ENCODE data around the gene PDP2.
A peak's percentile ranks its signal among the peaks of the same experiment; 100 is the strongest.
"Not testable (repeated sequence)": the region's sequence is repeated elsewhere in the genome, so short reads cannot be mapped to it uniquely, and the experiment has no call there.

PDP2 gene

DNA sequence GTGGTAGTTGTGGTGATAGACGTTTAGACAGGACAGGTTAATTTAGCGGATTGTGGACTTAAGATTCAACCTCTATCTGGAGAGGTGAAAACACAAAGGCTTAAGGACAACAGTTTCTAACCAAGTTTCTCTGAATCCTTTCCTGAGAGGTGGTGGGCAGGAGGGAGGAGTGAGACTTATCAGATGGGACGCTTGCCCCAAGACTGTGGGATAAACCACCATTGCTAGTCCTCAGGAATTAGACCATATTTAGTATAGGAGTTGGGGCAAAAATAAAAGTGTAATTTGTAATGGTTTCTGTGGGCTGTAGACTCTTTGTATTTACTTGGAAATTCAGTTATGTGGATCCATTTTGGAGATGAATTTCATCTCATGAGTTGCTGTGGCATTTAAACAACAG, 6.6 kb downstream of the PDP2 start:
- no peak for DNase-seq

DNA sequence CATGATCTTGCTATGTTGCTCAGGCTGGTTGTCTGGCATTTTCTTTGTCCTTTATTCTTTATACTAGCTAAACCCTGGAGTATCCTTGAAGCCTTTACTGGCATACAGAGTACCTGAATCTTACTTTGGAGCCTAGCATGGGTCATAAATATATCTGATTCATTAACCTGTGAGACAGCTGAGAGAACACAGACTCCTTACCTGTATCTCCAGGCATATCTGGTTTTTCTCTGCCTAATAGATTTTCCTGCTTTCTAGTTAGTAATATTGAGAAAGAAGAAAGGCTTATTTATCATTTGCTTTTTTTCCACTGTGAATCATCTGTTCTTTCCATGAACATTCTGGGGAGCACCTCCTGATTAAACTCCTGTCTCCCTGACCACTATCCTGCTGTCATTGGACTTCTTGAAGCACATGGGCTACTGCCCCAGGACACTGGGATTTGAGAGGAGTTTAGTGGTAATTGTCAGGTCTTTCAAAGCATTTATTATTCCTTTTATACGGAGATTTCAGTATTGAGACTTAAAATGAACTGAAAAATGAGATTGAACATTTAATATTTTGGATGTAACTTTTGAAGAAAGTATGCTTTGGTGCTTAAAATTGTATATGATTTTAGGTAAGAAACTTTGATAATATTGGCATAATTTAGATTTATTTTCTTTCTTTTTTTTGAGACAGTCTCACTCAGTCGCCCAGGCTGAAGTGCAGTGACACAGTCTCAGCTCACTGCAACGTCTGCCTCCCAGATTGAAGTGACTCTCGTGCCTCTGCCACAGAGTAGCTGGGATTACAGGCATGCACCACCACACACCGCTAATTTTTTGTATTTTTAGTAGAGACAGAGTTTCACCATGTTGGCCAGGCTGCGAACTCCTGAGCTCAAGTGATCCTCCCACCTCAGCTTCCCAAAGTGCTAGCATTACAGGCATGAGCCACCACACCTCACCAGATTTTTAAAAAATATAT, 8.6 kb downstream of the PDP2 start:
- no peak for DNase-seq

DNA sequence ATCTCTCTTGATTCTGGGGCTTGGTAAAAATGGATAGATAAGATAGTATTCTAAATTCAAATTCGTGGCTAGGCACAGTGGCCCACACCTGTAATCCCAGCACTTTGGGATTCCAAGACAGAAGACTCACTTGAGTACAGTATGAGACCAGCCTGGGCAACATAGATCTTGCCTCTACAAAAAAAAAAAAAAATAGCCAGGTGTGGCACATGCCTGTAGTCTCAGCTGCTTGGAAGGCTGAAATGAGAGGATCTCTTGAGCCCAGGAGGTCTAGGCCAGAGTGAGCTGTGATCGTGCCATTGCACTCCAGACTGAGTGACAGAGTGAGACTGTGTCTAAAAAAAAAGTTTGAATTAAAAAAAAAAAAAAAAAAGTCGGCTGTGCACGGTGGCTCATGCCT, 9.3 kb downstream of the PDP2 start:
- no peak for DNase-seq

DNA sequence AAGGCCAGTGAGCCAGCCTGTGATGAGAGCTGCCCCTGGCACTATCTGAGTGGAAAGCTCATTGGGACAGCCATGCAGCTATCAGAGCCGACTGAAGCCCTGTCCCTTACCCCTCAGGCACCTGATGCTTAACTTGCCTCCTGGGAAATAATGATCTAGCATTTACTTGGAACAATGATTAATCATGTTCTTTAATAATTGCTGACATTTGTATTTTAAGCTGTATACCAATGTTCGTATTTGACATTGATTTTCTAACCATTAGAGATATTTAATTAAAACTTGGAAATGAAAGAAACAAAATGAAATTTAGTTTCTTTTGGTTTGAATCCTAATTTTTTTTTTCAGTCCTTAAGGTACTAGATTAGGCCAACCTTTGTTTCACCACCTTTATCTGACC, 10.5 kb downstream of the PDP2 start:
- no peak for DNase-seq

DNA sequence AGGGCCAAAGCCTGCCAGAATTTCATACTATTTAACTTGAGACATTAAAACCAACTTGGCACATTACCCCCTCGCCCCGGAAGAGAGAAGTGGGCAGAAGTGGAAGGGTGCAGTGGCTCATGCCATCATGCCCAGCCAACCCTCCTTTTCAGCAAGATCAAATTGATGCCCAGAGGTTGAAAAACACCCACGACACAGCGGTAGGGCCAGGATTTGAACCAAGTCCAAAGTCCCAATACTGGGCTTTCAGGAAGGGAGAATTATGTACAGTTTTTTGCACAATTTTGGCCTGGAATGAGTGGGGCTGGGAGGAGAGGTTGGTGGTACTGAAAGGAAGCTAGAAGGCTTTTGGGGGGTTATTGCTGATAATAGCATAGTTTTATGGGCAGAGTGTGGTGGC, 11.0 kb downstream of the PDP2 start:
- DNase-seq, result no peak

DNA sequence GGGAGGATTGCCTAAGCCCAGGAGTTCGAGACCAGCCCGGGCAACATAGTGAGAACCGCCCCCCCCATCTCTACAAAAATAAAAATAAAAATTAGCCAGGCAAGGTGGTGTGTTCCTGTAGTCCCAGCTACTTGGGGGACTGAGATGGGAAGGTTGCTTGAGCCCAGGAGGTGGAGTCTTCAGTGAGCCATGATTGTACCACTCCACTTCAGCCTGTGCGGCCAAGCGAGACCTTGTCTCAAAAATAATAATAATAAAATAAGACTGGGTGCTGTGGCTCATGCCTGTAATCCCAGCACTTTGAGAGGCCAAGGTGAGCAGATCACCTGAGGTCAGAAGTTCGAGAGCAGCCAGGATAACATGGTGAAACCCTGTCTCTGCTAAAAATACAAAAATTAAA, 11.5 kb downstream of the PDP2 start:
- no peak for DNase-seq

DNA sequence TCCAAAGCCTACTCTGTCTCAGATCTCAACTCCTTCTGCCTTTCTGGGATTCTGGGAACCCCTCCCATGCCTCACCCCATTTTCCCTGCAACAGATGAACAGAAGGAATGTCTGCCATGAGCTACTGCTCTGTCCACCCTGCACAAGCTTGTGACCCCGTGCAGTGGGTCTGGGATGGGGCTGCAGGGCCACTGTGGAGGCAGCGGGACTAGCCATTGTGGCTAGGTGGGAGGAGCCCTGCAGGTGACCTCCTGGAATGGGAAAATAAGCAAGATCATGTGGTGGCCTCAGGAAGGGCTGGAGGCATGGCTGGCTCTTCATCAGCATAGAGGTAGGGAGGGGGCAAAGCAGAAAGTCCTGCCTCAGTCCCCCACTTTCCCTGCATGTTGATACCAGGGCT, 13.7 kb downstream of the PDP2 start:
- no peak for DNase-seq

DNA sequence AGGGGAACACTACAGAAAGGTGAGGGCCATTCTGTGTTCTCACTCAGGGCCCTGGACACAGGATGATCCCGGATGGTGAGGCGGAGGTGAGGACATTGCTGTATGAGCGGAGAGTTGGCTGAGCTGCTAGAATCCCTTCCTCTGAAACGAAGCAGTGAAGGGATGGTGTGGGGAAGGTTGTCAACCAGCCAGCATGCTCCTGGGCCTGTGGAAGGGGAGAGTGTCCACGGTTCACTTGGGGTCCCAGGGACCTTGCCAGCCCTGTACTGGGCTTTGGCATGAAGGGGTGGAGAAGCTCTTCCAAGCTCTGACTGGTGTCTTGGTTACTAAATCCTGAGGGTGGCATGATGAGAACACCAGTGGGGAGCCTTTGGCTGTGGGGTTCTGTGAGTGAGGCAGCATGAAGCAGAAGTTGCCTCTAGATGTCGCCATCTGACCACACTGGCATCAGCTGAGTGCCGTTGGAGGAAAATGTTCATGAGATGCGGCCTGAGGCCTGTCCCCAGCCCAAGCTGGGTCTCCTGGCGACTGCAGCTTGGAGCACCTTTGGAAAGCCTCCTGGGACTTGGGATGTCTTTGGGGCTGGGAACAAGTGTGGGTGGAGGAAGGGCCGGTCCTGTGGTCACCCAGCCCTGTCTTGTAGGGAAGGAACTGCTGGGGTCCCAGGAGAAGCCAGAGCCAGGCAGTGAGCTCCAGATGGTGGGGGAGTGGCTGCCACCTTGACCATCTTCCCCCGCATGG, 14.8 kb downstream of the PDP2 start:
- peak; percentile 58 to 60 for DNase-seq

DNA sequence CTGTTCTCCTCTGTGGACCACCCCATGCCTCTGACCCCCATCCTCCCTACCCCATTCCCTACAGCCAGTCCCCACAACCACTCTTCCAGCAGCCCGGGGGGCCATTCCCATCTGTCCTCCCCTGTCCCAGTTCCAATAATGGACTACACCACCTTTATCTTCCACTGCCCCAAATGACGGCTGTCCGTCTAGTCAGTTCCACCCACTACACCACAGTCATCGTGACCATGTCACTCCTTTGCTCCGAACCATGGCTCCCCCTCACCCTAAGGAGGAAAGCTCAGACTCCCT, 15.3 kb downstream of the PDP2 start:
- DNase-seq, result no peak

DNA sequence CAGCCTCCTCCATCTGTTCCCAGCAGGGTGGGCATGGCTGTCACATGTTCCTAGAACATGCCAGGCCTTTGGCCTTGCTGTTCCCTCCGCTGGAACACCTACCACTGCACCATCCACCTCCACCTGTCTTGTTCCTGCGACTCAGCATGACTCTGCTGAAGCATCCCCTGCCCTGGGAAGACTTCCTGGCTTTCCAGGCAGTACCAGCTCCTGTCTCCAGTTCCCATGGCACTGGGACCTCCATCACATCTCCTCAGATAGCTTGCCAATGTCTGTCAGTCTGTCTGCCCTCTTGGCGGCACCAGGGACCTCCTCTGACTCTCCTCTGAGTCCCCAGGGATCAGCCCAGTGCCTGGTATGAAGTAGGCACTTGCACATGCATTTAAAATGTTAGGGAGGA, 15.7 kb downstream of the PDP2 start:
- DNase-seq, result no peak

DNA sequence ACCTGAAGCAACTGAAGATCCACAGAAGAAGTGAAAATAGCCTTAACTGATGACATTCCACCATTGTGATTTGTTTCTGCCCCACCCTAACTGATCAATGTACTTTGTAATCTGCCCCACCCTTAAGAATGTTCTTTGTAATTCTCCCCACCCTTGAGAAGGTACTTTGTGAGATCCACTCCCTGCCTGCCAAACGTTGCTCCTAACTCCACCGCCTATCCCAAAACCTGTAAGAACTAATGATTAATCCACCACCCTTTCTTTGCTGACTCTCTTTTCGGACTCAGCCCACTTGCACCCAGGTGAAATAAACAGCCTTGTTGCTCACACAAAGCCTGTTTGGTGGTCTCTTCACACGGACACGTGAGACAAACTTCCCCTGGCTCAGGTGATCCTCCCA, 16.4 kb downstream of the PDP2 start:
- not testable (repeated sequence) for DNase-seq

DNA sequence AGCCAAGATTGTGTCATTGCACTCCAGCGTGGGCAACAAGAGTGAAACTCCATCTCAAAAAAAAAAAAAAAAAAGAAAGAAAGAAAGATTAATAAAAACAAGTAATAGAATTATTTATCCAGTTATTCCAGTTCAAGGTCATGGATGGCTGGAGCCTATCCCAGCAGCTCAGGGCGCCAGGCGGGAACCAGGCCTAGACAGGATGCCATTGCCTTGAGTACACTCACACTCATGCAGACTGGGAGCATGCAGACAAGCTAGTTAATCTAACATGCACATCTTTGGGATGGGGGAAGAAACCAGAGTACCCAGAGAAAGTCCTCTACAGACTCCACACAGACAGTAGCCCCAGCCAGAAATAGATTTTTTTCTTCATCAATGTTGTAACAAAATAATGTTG, 17.9 kb downstream of the PDP2 start:
- no peak for DNase-seq

DNA sequence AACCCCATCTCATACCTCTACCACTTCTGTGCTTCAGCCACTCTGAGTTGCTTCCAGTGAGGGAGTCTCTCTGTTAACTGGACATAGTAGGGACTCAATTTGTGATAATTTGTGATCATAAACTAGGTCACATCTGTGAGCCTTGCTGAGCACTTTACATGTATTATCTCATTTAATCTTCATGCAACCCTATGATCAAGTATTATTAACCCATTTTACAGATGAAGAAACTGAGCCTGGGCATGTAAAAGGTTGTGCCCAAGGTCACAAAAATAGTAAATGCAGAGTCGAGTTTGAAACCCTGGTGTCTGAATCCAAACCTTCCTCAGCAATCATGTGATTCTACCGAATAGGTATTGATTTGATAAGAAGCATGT, 18.6 kb downstream of the PDP2 start:
- no peak for DNase-seq

DNA sequence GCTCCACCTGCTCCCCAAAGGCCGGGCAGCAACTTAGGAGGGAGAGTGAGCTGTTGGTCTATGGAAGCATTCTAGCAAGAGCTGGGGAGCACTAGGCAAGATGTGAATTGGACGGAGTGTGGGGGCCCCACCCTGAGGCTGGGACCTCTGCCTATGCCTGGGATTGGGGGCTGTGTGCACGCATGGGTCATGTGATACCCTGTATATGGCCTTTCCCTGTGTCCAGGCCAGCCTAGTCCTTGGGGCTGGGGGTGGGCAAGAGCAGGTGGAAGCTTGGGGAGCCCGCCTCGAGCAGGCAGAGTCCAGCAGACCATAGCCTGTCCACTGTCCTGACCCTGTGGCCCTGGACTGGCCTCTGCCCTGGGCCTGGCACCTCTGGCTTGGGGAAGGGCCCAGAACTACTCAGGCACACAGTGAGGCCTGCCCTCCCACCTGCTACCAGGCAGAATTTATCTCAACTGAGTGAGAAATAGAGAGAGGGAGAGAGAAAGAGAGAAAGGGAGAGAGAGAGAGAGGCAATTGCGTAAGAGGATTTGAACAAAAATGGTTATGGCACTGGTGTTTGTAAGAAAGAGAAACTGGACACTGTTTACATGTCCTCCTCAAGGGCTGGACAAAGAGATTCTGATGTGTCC, 19.1 kb downstream of the PDP2 start:
- DNase-seq, result no peak

DNA sequence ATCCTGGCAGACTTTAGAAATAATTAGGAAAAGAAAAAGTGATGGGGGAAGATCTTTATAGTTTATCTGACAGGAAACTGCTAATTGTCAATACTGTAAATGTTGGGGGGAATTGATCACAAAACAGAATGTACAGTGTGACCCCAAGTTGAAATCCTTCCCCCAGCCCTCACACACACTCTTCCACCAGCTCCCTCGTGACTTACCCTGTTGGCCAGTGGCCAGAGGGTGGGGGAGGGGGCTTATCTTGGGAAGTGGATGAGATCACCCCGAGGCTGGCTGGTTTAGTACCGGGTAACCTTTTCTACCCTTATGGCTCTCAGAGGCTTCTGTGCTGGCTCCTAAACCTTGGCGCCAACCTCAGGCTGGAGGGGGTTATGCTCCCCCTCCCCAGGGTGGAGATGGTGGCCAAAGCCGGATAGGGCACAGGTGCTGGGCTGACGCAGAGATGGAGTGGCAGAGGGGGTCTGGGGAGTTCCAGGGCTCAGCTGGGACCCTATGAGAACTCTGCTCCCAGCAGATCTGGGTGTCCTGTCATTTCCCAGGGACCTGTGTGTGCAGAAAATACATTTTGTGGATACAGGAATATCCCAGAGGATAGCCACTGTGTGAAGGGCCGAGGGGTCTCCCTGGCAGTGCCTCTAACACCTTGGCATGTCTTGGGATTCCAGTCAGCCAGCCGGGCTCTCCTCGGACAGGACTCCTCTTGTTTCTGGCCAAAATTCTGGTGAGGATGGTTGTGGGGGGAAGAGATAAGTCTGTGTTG, 19.8 kb downstream of the PDP2 start:
- no peak for DNase-seq

DNA sequence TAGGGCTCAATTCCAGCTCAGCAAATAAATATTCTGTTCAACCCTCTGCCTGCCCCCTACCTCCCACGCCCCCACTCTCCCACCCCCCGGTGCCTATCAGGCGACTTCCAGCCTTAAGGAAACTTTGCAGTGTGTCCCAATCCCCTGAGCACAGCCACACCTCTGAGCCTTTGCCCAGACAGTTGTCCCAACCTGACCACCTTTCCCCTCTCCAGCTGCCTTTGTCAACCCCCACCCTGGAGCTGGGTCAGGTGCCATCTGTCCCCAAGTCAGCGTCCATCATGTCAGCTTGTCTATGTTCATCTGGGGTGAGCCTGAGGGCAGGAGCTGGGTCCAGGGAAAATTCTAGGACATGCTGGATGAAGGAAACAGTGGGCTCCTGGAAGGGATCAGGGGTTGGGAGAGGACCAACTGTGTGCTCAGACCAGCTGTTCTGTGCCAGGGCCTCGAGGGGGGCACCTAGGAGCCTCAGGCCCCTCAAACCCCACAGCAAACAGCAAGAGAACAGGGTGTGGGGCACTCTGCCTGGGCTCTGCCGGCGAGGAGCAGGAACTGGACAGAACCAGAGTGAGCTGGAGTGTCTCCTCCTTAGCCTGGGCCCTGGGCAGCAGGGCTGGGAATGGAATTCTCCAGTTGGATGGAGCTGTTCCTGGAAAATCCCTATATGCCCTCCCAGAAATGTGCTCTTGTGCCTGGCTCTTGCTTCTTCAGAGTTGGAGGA, 20.6 kb downstream of the PDP2 start:
- no peak for DNase-seq

DNA sequence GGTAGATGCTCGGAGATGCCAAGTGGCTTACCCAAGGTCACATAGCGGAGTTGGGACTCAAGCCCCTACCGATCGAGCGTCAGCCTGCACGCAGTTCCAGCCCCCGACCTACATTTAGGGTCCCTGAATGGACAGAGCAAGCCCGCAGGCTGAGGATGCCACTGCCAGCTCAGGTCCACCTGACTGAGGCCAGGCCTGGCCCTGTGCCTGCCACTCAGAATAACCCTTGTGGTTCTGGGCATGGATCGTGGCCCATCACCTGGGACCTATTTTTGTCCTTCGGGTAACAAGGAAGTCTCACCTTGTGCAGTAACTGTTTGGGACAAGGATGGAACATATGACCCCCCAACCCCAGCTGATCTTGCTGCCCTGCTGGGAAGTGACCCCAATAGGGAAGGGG, 21.3 kb downstream of the PDP2 start:
- DNase-seq, result no peak

DNA sequence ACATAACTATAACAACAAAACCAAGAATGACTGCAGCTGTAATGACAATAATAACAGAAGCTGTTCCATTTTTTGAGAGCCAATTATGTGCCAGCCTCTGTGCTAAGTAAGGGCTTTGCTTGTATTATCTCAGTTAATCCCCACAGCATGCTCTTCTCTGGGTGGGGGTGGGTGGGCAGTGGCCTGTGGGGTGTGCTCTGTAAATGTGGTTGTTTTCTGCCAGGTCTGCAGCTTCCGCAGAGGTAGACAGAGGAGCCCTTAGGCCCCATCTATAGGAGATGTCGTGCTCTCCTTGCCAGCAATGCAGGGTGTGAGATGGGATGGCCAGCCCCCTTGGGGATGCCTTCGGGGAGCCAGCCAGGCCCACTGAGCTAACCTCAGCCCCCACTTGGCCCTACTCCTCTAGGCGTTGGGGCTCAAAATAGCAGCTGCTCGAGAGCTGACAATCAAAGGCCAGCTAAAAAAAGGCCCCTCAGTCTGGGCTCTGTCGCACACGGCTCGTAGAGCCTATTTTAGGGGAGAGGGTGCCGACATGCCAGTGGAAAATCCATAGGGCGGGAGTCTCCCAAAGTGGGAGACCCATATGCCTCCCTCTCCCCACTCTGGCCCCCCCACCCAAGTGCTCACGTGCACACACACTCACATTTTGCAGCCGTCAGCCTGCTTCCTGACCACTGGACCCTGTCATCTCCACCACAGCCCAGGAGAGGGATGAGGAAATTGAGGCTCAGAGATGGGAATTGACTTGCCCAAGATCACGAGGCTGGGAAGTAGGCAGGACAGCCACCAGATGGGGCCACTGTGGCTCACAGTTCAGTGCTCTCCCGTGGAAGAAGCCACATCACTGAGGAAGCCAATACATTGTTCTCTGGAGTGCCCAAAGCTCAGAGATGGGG, 22.6 kb downstream of the PDP2 start:
- DNase-seq, result no peak

DNA sequence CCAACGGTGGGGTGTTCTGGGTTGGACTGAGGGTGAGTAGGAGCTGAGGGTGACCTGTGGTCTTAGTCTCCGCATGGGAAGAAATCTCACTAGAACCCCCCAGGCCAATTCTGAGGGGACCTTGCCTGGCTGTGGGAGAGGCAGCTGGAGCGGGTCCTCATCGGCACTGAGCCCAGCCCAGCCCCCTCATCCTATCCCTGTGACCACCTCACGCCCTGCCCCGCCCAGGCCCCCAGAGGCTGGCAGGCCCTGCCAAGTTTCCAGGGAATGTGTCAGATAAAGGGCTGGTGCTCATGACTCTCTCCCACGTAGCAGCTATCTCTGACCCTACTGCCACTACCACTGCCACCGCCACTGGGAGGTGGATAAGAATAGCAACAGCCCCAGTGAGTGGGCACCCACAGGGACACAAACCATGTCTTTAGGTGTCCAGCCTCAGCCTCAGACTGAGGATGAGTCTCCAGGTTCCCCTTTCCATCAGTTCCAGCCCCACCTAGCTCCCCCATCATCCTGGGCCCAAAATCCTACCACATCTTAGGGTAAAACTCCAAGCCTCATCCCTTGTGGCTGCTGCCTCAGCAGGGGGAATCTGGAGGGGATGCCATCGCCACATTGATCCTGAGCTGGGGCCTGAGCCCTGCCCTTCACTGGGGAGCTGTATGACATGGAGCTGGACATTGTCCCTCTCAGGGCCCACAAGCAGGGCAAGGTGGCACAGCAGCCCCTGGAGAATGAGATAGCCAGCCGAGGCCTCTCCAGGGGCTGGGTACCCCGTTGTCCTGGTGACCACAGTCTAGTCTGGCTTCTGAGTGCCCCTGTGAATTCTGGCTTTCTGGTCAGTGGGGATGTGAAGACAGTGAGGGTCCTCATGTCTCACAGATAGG, 23.5 kb downstream of the PDP2 start:
- DNase-seq, result no peak

DNA sequence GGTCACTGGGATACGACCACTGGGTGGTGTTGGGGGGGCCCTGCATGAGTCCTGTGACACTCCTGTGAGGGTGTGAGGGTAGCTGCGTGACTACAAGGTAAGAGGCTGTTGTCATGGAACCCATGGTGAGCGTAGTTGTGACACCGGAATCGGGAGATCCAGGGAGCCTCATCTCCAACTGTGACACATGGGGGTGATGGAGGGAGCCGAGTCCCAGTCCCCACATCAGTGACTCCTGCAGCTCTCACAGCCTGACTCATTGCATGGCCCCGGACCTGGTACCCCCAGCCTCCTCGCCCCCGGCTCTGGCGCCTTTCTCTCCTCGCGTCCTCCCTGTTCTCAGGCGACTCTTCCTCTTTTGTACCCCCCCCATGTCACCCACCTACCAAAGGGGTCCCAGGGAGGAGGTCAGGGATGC, 24.1 kb downstream of the PDP2 start:
- DNase-seq, result no peak

Data from activated CD4-positive, alpha-beta T cell treated with anti-CD3 and anti-CD28 coated beads, Interleukin-2, amount 50 U/mL, for 4 hours (primary cell).